Stimulated activated CD8-positive, alpha-beta memory T cell treated with anti-CD3 and anti-CD28 coated beads, Interleukin-7, amount 100 ng/mL, for 1 hour (primary cell): ENCODE data around the gene ZNF256.

Experiments
- DNase-seq, 2 donors: peaks; one replicate each; pipeline ENCODE4 v3.0.0-alpha.2; 2020; ENCODE audit warnings: low read depth in 2 of 2

The ZNF256 gene

GRCh38 chr19:57947419-57948134, at the start of gene ZNF256:
ZNF256 (minus strand) TSS chr19:57947706; CDS start chr19:57947474, 232 bp downstream.
- peak; percentile 63 to 72 for DNase-seq

GRCh38 chr19:57992841-57993240, 45.3 kb upstream of the ZNF256 start:
- no peak for DNase-seq

- no peak for DNase-seq
Observed at GRCh38 chr19:57978586-57979289, 31.2 kb upstream of the ZNF256 start.

- DNase-seq, result no peak
Observed at GRCh38 chr19:57974434-57974833, 26.9 kb upstream of the ZNF256 start, which contains the start of gene C19orf18. C19orf18 (minus strand) TSS chr19:57974534; CDS start chr19:57974432, 102 bp downstream.

GRCh38 chr19:57964761-57965160, 17.3 kb upstream of the ZNF256 start:
- DNase-seq, result no peak

GRCh38 chr19:57961785-57962184, 14.3 kb upstream of the ZNF256 start:
- DNase-seq, result no peak

- no peak for DNase-seq
Observed at GRCh38 chr19:57954996-57955395, 7.5 kb upstream of the ZNF256 start.

GRCh38 chr19:57949702-57950101, 2.2 kb upstream of the ZNF256 start:
- DNase-seq, result no peak

- no peak for DNase-seq
Observed at GRCh38 chr19:57949296-57949695, 1.8 kb upstream of the ZNF256 start.

GRCh38 chr19:57947088-57947418, 453 bp downstream of the ZNF256 start:
- DNase-seq, result no peak

GRCh38 chr19:57946316-57946715, 1.2 kb downstream of the ZNF256 start:
- DNase-seq, result no peak

GRCh38 chr19:57941593-57941992, 5.9 kb downstream of the ZNF256 start:
- DNase-seq, result no peak

GRCh38 chr19:57935731-57936130, 11.8 kb downstream of the ZNF256 start:
- DNase-seq, result no peak

GRCh38 chr19:57934820-57935665, 12.5 kb downstream of the ZNF256 start, which contains the start of gene ZNF418:
ZNF418 (minus strand) TSS chr19:57935402; CDS start chr19:57933822, 1,580 bp downstream.
- peak; percentile 12 to 14 for DNase-seq

GRCh38 chr19:57927587-57927986, 19.9 kb downstream of the ZNF256 start:
- no peak for DNase-seq

- peak; percentile 66 to 69 for DNase-seq
Observed at GRCh38 chr19:57916168-57916995, 31.1 kb downstream of the ZNF256 start, which contains the start of gene ZNF417. ZNF417 (minus strand) TSS chr19:57916592; CDS start chr19:57916411, 181 bp downstream.

GRCh38 chr19:57914531-57914930, 33.0 kb downstream of the ZNF256 start:
- no peak for DNase-seq

GRCh38 chr19:57907394-57907793, 40.1 kb downstream of the ZNF256 start:
- DNase-seq, result no peak

GRCh38 chr19:57905258-57905657, 42.2 kb downstream of the ZNF256 start:
- no peak for DNase-seq

GRCh38 chr19:57903618-57904184, 43.8 kb downstream of the ZNF256 start:
- DNase-seq, result no peak

- DNase-seq, result no peak
Observed at GRCh38 chr19:57900311-57900710, 47.2 kb downstream of the ZNF256 start.
